ENCODE data around the gene CA6.

Gene CA6

GRCh38 chr1:8902765-8903164 lies 42.9 kb upstream of the CA6 start:
- Histone ChIP-seq H3K9ac (ENCODE audit: low read length) (no peak overlapping the region), H3K4me2 (ENCODE audit: low read depth, low read length) (no peak overlapping the region), H3K9me2 (replicated peaks; ENCODE audit: insufficient read depth, low read length) (no peaks in the 10 kb centered on the region), H3K9me3 (replicated peaks; ENCODE audit: insufficient read depth, low read length) (no peaks in the 10 kb centered on the region), H3F3A (ENCODE audit: insufficient read depth, low read length) (no peaks in the 10 kb centered on the region), H3K79me2 (ENCODE audit: low read length) (no peaks in the 10 kb centered on the region), H4K20me1 (ENCODE audit: insufficient read depth, low read length) (no peaks in the 10 kb centered on the region), H3K36me3 (replicated peaks; ENCODE audit: insufficient read depth, low read length) (no peaks in the 10 kb centered on the region), H3K4me1 (ENCODE audit: low read length) (no peaks in the 10 kb centered on the region), H2AFZ (ENCODE audit: low read length) (no peak overlapping the region), H3K27me3 (replicated peaks; ENCODE audit: insufficient read depth, low read length) (no peaks in the 10 kb centered on the region), H3K4me3 (ENCODE audit: low read length) (no peak overlapping the region), H3K27ac (ENCODE audit: low read length) (no peak overlapping the region)
- DNase-seq: no peak
- TF ChIP-seq EZH2 (optimal IDR thresholded peaks at IDR 0.05; ENCODE audit: low read depth, low read length): no peak
- TF ChIP-seq EZH2phosphoT487 (IDR thresholded peaks at IDR 0.05; ENCODE audit: low read length): no peak
- TF ChIP-seq CTCF (IDR thresholded peaks at IDR 0.05; ENCODE audit: low read length): no peak

- Histone ChIP-seq H4K20me1 (ENCODE audit: insufficient read depth, low read length) (no peaks in the 10 kb centered on the region), H3K27ac (ENCODE audit: low read length) (no peak overlapping the region), H2AFZ (ENCODE audit: low read length) (no peak overlapping the region), H3K4me3 (ENCODE audit: low read length) (no peak overlapping the region), H3K79me2 (ENCODE audit: low read length) (no peaks in the 10 kb centered on the region), H3K36me3 (replicated peaks; ENCODE audit: insufficient read depth, low read length) (no peaks in the 10 kb centered on the region), H3K9me3 (replicated peaks; ENCODE audit: insufficient read depth, low read length) (no peaks in the 10 kb centered on the region), H3K4me2 (ENCODE audit: low read depth, low read length) (no peak overlapping the region), H3K9ac (ENCODE audit: low read length) (no peak overlapping the region), H3F3A (ENCODE audit: insufficient read depth, low read length) (no peaks in the 10 kb centered on the region), H3K27me3 (replicated peaks; ENCODE audit: insufficient read depth, low read length) (no peaks in the 10 kb centered on the region), H3K4me1 (ENCODE audit: low read length) (no peaks in the 10 kb centered on the region), H3K9me2 (replicated peaks; ENCODE audit: insufficient read depth, low read length) (no peaks in the 10 kb centered on the region)
- DNase-seq: peak; percentile 7
- TF ChIP-seq CTCF (IDR thresholded peaks at IDR 0.05; ENCODE audit: low read length): no peak
- no peak for TF ChIP-seq EZH2 (optimal IDR thresholded peaks at IDR 0.05; ENCODE audit: low read depth, low read length)
- TF ChIP-seq EZH2phosphoT487 (IDR thresholded peaks at IDR 0.05; ENCODE audit: low read length): no peak
These were observed 42.3 kb upstream of the CA6 start for GRCh38 chr1:8903410-8903809.

GRCh38 chr1:8903908-8904650 lies 41.6 kb upstream of the CA6 start:
- Histone ChIP-seq H3K4me3 (ENCODE audit: low read length) (no peak overlapping the region), H2AFZ (ENCODE audit: low read length) (no peak overlapping the region), H3K79me2 (ENCODE audit: low read length) (no peaks in the 10 kb centered on the region), H3K4me1 (ENCODE audit: low read length) (no peaks in the 10 kb centered on the region), H3K9ac (ENCODE audit: low read length) (no peak overlapping the region), H3K36me3 (replicated peaks; ENCODE audit: insufficient read depth, low read length) (no peaks in the 10 kb centered on the region), H3K9me2 (replicated peaks; ENCODE audit: insufficient read depth, low read length) (no peaks in the 10 kb centered on the region), H3K27me3 (replicated peaks; ENCODE audit: insufficient read depth, low read length) (no peaks in the 10 kb centered on the region), H4K20me1 (ENCODE audit: insufficient read depth, low read length) (no peaks in the 10 kb centered on the region), H3K9me3 (replicated peaks; ENCODE audit: insufficient read depth, low read length) (no peaks in the 10 kb centered on the region), H3K4me2 (ENCODE audit: low read depth, low read length) (no peak overlapping the region), H3K27ac (ENCODE audit: low read length) (no peak overlapping the region), H3F3A (ENCODE audit: insufficient read depth, low read length) (no peaks in the 10 kb centered on the region)
- TF ChIP-seq EZH2 (optimal IDR thresholded peaks at IDR 0.05; ENCODE audit: low read depth, low read length): no peak
- TF ChIP-seq EZH2phosphoT487 (IDR thresholded peaks at IDR 0.05; ENCODE audit: low read length): no peak
- TF ChIP-seq CTCF (IDR thresholded peaks at IDR 0.05; ENCODE audit: low read length): no peak
- DNase-seq: no peak

Measured in MM.1S (cell line).